GM20000 (cell line): ENCODE data around the gene MYF6.

ENCODE experiments used
- DNase-seq: peaks from one replicate; pipeline ENCODE4 v3.0.0; 2012; ENCODE audit warnings: low spot score
- TF ChIP-seq, protein P1 (sequence below): IDR thresholded peaks from 2 replicates; pipeline ENCODE4 v1.5.1; 2012; ENCODE audit warnings: mild to moderate bottlenecking, control low read depth; ENCODE audit errors: extremely low read depth, missing control alignments

Gene MYF6

DNA sequence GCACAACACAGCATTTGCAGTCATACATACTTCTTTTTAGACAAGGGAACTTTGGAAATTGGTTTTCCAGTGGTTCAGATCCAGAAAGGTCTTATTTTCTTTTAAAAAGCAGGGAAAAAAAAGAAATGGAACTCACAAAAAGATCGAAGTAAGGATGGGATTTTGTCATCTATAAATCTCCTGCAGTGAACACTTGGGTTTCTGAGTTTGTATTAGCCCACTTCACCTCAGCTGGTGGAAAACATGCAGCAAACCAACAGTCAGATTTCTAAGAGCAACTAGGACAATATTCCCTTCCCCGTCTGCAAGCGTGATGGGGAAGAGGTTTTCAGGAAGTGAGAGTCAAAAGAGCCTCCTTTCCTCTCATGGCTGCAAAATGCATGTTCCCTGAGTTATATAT is 13.9 kb downstream of the MYF6 start:
- no peak for DNase-seq
- TF ChIP-seq, protein P1, sequence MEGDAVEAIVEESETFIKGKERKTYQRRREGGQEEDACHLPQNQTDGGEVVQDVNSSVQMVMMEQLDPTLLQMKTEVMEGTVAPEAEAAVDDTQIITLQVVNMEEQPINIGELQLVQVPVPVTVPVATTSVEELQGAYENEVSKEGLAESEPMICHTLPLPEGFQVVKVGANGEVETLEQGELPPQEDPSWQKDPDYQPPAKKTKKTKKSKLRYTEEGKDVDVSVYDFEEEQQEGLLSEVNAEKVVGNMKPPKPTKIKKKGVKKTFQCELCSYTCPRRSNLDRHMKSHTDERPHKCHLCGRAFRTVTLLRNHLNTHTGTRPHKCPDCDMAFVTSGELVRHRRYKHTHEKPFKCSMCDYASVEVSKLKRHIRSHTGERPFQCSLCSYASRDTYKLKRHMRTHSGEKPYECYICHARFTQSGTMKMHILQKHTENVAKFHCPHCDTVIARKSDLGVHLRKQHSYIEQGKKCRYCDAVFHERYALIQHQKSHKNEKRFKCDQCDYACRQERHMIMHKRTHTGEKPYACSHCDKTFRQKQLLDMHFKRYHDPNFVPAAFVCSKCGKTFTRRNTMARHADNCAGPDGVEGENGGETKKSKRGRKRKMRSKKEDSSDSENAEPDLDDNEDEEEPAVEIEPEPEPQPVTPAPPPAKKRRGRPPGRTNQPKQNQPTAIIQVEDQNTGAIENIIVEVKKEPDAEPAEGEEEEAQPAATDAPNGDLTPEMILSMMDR = no peak

DNA sequence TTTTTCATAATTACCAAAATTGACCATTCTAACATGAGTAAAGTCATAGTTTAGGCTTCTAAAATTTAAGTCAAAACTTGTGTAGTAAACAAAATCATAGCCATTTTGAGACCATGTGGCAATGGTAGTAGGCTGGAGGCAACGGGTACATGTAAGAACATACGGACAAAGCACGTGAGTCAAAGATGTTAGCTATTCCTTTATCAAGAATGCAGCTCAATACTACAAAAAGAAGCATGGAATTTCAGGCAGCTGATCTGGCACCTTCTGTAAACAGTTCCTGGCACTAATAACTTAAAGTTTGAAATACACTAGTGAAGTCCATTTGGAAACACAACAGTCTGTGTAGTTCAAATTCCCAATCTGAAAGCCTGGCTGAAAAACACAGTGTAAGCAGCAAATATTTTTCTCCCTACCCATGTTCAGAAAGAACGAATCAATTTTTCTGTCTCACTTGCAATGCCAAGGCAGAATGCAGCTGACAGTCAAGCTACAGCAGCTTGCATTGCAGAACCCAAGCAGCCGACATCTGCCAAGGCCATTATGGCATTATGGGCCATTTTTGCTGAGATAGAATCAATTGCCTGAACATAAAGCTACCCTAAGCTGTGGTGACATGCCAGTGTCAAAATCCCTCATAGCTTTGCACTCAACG is 38.5 kb downstream of the MYF6 start:
- TF ChIP-seq, protein P1 = no peak
- no peak for DNase-seq

DNA sequence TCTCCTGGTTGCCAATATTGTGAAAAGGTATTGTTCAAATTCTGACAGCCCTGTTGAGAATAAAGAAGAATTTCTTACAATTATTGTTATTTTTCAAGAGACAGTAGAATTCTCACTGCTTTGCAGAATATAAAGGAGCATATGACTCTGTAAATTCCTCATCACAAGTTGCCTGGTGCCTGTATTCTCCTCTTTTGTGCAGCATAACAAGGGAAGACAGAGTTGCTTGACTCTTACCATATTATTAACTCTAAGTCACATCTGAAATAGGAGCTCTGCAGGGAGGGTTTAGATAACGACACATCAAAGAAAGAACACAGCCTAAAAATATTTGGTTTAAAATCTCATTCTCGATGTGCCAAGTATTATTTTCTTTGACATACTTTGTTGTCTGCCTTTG is 40.4 kb downstream of the MYF6 start:
- no peak for DNase-seq
- TF ChIP-seq, protein P1 = no peak

DNA sequence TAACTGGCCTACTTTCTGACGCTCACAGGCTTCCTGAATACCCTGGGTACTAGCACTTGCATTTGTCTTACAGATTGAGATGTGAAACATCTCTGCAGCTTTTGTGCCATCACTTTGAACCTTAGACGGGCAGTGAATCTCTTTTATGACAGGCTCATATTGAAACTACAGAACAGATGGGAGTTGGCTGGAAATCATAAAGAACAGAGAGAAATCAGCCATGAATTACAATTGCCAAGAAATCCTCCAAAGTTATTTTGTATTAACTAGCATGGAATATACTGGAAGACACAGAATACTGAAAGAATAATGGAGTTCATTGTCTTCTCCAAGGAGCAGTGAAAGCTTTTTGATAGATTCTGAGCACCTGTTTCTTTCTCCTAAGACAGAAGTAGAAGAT is 42.0 kb downstream of the MYF6 start:
- TF ChIP-seq, protein P1 = no peak
- DNase-seq = no peak

DNA sequence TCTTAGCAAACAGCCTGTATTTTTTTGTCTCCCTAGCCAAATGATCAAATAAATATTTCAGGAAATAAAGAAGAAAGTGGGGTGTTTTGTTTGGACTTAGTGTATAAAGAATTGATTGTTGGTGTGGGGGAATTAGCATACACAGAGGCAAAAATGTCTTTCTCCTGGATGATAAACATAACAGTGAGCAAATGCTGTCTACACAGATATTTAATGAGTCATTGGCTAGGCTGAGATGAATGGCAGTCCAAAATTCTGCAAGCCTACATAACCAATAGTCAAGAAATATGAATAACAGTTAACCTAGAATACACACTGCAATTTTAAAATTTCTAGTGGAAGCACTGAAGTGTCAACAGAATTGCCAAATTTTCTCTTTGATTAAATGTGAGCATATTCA is 45.0 kb downstream of the MYF6 start:
- TF ChIP-seq, protein P1 = no peak
- DNase-seq = no peak

DNA sequence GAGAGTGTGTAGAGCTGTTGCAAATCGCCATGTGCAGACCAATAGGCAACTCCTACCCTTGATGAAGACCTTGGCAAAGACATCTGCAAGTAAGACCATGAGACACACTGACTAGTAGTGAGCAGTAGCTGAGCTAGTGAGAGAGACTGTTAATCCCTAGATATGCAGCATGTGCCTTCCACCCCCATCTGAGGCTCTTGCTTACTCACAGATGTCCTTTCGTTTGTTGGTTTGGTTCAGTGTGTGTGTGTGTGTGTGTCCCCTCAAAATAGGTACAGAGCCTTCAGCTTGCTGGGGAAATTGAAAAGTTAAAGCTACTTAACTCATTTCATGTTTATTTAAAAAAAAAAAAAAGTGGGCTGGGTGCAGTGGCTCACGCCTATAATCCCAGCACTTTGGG is 46.8 kb downstream of the MYF6 start:
- DNase-seq = no peak
- TF ChIP-seq, protein P1 = no peak

DNA sequence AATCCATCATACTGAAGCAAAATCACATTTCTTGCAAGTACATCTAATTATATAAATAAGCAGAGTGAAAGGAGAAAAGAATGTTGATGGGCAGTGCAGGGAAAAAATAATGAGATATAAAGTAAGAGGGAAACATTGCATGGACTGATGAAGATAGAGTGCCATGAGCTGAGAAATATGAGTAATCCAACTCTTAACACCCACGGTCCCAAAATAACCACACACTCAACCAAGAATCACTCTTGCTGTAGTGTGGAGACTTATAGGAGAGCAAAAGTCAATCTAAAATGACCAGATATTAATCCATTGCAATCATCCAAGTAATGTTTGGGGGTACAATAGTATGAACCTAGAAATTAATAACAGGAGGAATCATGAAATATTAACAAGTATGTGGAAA is 49.4 kb downstream of the MYF6 start:
- TF ChIP-seq, protein P1 = no peak
- peak; percentile 7 for DNase-seq
